IPS DF 4.7 (cell line): ENCODE data around the gene P2RX3.

ENCODE experiments used
- DNase-seq: peaks from one replicate; pipeline ENCODE4 v3.0.0-alpha.2; 2013; ENCODE audit warnings: low spot score; ENCODE audit errors: extremely low read depth

P2RX3 gene

GRCh38 chr11:57309106-57310059, 28.8 kb upstream of the P2RX3 start:
- no peak for DNase-seq

DNA sequence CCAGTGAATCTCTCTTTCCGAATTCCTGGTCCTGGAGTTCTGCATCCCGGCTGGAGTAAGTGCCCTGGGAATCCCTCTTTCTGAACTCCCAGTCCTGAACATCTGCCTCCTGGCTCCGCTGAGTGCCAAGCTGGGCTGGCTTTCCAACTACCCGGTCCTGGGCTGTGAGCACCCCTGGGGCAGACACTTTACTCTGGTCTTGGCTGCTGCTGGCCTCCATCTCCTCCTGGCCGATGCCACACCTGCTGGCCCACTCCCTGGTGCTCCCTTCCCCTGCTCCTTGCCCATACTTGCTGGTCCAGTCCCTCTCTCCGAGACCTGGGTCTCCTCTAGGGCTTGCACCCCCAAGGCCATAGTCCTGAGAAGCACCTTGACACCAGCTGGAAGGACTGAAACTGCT, 28.1 kb upstream of the P2RX3 start:
- DNase-seq, result no peak

GRCh38 chr11:57310630-57311086, 27.5 kb upstream of the P2RX3 start:
- DNase-seq, result no peak

DNA sequence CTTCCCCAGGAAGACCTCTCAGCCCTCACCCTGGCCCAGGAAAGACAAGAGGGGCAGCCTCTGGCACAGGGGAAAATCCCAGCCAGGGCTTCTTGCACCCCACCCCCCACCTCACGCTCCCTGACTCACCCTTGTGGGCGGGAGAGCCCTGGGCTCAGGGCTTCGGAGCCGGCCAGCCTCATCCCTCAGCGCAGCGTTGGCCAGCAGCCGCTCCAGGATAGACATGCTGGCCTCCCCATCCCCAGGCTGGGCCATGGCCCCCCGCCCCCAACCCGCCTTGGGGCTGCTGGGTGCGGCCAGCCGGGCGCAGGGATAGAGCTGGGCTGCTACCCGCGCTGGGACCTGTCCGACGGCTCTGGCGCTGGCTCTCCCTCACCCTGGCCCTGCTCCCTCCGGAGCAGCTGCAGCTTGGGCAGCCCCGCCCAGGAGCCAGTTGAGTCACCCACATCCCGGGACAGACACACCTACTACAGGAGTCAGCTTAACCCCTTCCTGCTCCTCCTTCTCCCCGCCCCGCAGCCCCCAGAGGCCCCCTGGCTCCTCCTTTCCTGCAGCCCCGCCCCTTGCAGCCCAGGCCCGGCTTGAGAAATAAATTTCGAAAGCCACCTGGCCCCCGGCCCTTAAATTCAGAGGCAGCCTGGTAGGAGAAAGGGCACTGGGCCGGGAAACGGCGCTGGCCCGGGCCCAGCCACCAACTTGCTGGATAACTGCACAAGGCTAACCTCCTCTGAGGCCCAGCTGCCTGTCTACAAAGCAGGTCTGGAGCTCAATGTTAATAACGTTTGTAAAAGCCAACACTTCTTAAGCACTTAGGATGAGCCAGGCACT, 26.8 kb upstream of the P2RX3 start:
- DNase-seq, result no peak

DNA sequence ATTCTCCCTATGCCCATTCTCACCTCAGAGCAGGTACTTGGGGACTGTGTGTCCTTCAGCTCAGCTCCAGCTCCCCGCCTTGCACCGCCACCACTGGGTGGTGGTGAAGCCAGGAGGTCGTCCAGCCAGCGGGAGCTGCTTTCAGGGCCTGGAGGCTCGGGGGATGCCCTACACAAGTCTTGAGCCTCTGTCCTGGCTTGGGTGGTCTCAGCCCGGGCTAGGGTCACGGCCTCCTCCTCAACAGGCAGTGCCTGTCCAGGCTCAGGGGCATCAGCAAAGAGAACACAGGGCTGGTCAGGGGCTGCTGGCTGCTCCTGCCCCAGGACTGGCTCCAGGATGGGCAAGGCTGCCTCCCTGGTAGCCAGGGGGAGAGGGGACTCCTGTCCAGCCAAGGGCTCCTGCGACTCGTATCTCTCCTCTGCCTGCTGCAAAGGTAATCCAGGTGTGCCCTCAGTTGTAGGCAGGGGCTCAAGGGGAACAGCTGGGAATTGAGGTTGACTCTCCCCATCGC, 25.6 kb upstream of the P2RX3 start:
- DNase-seq, result no peak

DNA sequence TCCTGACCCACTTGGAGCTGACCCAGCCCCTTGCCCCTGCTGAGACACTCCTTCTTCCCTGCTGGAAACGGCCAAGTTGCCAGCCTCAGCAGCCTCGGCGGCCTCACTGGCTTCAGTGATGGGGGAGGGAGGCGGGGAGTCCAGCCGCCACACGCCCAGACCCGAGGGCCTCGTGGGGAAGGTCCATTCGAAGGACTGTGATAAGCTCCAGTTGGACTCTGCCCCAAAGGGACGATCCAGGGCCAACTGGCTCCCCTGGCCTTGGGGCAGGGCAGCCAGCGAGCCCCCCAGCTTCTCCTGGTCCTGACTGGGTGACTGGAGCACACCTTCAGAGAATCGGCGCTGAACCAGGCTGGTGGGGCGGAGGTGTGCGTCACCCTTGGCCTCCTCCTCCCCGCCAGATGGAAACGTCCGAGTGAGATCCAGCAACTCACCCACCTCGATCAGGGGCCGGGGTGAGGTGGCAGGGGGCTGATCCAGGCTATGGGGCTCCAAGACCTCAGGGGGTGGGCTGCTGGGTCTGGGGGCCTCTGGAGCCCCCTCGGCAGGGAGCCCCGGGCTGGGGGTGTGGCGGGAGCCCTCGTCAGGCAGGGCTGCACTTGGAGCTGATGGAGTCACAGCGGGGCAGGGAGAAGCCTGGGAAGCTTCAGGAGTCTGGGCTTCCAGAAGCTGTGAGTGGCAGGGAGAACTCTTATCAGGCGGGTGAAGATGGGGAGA, 24.9 kb upstream of the P2RX3 start:
- DNase-seq, result no peak

DNA sequence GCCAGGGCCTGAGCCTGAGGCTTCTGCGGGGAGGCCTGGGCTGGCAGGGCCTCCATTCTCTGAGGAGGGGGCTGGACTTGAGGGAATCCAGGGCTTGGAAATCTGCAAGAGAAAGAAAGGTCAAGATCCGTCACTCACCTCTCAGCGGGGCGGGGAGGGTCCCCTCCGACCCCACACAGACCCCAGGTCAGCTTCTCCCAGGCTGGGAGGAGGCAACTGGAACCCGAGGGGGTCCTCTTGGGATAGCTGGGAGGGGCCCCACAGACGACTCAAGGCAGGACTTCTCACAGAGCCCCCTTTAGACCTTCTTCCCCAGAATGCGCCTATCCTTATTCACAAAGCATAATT, 24.4 kb upstream of the P2RX3 start:
- no peak for DNase-seq

GRCh38 chr11:57314221-57314973, 23.8 kb upstream of the P2RX3 start:
- no peak for DNase-seq

- no peak for DNase-seq
These were observed 22.7 kb upstream of the P2RX3 start for GRCh38 chr11:57315491-57315890.

DNA sequence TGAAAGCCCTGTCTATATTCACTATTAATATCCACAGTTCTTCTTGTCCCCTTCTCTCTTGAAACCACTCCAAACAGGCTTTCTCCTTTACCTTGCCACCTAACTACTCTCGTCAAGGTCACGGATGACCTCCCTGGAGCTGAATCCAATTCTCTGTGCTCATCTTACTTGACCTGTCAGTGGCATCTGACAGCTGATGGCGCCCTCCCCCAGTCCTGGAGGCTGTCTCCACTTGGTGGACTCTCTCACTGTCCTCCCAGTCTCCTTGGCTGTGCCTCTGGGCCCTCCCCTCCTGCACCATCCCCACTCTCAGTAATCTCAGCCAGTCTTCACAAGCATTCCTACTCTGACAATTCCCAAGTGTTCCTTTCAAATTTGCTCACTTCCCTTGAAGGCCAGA, 22.1 kb upstream of the P2RX3 start:
- DNase-seq, result no peak

DNA sequence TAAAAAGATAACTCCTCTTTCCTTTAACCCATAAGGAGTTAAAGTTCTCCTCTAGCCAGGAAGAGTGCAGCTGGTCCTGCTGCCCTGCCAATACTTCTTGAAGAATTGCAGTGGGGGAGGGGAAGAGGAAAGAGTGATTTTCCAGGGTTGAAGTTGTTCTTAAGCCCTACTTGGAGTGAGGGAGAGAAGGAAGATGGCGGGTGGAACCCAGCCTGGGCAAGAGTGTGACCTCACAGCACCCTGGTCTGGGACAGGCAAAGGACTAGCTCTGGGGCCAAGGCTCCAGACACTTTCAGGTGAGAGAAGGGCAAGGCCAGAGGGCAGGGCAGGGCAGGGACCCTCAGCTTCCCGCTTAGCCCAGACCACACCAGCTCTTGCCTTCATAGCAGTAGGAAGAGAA, 20.0 kb upstream of the P2RX3 start:
- DNase-seq, result no peak

- no peak for DNase-seq
These were observed 18.0 kb upstream of the P2RX3 start for GRCh38 chr11:57320067-57320718.

DNA sequence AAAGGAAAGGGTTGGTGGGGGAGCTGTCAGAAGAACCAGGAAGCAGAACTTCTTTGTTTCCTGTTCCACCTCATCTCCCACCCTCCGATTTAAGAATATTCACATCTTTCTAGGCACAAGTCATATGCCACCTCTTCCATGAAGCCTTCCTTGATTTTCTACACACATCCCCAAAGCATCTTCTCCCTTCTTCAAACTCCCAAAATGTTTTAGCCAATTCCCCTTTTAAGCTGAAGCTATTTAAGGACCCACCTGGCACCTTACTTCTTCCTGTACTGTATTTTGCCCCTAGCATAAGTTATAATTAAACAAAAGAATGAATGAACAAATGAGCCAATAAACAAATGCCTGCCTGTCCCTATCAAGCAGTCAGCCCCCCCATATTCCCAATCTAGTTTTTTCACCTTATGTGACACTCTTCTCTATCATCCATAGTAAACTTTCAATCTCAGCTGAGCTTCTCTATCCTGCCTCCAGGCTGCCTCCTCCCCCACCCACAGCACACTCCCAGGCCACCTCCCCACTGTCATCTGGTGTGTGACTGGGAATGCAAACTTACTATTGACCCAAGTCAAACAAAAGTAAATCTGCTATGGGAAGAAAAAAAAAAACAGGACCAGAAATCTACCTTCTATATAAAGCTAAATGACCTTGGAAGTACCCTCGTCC, 17.3 kb upstream of the P2RX3 start:
- DNase-seq, result no peak

- DNase-seq, result no peak
These were observed 16.5 kb upstream of the P2RX3 start for GRCh38 chr11:57321388-57322255.

- DNase-seq, result no peak
These were observed 15.6 kb upstream of the P2RX3 start for GRCh38 chr11:57322256-57323166.

GRCh38 chr11:57323167-57323854, 14.8 kb upstream of the P2RX3 start:
- DNase-seq, result no peak

GRCh38 chr11:57323855-57324153, 14.3 kb upstream of the P2RX3 start:
- DNase-seq, result no peak
